Stimulated activated CD8-positive, alpha-beta memory T cell treated with anti-CD3 and anti-CD28 coated beads, Interleukin-4, amount 100 ng/mL, for 48 hours (primary cell): ENCODE data around the gene PRIM2.
"Not testable (repeated sequence)": the region's sequence is repeated elsewhere in the genome, so short reads cannot be mapped to it uniquely, and the experiment has no call there.

Experiments
- DNase-seq: peaks from one replicate; pipeline ENCODE4 v3.0.0-alpha.2; 2020

The PRIM2 gene

DNA sequence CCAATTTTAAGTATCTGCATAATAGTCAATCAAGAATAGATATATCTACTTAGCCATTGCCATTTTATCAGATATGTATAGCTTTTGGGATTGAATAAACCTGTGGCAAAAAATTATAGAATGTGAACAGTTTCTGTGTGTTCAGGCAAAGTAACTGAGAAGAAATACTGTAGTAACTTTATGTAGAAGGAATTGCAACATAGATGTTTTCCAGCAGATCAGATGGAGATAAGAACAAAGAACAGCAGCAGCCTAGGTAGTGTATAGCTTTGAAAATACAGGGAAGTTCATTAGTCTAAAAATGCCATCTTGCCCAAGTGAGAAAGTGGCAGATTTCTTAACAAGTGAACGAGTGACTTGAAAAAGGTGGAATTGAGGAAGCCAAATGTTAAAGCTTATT, 197.7 kb downstream of the PRIM2 start:
- not testable (repeated sequence) for DNase-seq

DNA sequence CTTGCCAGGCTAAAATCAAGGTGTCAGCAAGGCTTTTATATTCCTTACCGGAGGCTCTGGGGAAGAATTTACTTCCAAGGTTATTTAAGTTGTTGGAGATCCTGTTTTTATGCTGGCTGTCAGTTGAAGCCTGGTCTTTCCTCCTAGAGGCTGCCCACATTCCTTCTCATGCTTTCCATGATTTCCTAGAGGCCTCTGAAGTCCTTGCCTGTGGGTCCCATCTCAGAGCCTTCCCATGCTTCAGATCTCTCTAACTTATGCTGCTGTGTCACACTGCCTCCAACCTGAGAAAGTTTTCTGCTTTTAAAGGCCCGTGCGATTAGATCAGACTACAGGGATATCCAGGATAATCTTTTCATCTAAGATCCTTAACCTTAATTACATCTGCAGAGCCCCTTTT, 198.4 kb downstream of the PRIM2 start:
- not testable (repeated sequence) for DNase-seq

- not testable (repeated sequence) for DNase-seq
These were observed 199.3 kb downstream of the PRIM2 start for GRCh38 chr6:57516776-57517175.

DNA sequence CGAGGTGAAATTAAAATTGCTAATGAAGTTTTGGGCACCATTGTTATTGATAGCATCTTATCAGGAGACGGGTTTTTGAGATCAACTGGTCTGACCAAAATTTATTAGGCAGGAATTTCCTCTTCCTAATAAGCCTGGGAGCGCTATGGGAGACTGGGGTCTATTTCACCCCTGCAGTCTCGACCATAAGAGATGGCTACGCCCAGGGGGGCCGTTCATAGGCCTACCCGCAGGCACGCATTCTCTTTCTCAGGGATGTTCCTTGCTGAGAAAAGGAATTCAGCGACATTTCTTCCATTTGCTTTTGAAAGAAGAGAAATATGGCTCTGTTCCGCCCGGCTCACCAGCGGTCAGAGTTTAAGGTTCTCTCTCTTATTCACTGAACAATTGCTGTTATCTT, 201.8 kb downstream of the PRIM2 start:
- not testable (repeated sequence) for DNase-seq

GRCh38 chr6:57521085-57521484, 203.7 kb downstream of the PRIM2 start:
- DNase-seq = not testable (repeated sequence)

DNA sequence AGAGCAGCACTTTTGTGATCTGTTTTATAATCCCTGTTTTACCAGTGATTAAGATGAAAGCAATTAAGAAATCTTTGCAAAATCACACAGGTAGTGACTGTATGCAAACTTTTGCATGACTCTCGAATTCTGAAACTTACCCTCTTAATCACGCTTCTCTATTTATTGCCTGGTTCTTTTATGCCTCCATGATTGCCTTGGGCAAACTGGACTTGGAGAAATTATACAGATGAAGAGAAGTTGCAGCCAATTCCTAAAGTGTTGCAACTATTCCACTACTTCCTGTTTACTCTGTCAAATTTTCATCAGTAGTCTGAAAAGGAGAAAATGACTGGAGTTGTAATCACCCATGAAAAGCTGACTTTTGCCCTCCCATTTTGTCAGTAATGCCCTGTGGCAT, 205.8 kb downstream of the PRIM2 start:
- not testable (repeated sequence) for DNase-seq

DNA sequence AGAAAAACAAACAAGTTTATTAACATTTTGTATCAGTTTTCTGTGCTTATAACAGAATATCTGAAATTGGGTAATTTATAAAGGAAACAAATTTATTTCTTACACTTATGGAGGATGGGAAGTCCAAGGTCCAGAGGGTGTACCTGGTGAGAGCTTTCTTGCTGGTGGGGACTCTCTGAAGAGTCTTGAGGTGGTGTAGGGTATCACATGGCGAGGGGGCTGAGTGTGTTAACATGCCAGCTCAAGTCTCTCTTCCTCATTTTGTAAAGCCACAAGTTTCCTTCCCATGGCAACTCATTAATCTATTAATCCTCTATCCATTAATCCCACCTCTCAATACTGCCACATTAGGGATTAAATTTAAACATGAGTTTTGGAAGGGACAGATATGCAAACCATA, 212.3 kb downstream of the PRIM2 start:
- not testable (repeated sequence) for DNase-seq

GRCh38 chr6:57532660-57533059, 215.2 kb downstream of the PRIM2 start:
- not testable (repeated sequence) for DNase-seq

GRCh38 chr6:57535121-57535520, 217.7 kb downstream of the PRIM2 start:
- DNase-seq = not testable (repeated sequence)

DNA sequence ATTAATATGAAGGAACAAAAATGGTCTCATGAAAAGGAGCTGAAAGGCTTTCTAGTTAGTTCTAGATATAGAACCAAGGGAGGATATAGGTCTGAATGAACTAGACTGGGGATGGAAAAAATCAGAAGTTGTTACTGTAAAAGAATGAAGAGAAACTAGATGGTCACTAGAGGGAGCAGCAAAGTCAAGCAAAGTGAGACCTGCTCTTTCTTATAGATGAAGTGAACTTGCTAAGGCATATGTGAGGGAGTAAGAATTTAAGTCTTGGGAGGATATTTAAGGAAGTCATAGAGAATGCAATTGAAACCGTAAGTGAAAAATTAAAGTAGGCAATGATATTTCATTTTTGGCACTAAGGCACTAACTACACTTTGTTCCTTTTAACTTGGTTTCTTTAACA, 218.6 kb downstream of the PRIM2 start:
- not testable (repeated sequence) for DNase-seq

DNA sequence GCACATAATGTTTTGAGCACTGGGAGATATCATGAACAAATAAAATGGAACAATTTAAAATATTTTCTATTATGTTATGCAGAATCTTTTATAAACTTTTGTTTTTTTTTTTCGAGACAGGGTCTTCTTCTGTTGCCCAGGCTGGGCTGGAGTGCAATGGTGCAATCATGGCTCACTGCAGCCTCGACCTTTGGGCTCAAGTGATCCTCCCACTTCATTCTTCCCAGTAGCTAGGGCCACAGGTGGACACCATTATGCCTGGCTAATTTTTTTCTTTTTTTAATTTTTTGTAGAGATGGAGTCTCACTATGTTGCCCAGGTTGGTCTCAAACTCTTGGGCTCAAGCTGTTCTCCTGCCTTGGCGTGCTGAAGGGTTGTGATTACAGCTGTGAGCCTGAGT, 220.5 kb downstream of the PRIM2 start:
- not testable (repeated sequence) for DNase-seq

DNA sequence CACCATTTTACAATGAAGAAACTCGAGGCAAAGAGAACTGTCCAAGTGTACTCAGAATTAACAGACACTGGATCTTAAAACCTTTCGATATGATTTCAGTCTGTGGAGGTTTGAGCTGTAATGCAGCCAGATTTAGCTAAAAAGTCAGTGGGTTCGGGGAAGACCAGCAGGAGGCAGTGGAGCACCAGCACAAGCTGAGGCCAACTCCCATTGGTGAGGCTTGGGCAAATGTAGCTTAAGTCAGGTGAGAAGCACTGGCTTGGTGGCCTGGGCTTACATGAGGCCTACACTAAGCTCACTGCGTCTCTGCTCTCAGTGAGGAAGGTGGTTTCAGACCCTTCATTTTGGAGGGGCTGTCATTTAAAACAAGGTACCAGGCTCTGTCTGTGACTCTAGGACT, 234.5 kb downstream of the PRIM2 start:
- not testable (repeated sequence) for DNase-seq

DNA sequence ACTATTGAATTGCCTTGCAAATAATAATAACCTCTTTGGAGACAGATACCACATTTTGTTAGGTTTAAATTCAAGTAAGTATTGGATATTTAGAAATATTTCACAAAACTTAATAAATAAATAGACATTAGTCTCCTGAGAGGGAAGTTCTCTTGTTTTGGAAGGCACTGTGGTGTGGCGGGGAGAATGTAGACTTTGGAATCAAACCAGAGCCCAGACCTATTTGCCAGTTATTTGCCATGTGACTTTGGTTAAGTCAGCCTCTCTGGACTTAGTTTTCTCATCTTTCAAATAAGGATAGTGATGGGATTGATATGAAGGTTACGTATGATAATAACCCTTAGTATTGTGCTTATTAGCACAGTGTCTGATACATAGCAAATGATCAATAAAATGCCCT, 240.4 kb downstream of the PRIM2 start:
- DNase-seq = not testable (repeated sequence)

DNA sequence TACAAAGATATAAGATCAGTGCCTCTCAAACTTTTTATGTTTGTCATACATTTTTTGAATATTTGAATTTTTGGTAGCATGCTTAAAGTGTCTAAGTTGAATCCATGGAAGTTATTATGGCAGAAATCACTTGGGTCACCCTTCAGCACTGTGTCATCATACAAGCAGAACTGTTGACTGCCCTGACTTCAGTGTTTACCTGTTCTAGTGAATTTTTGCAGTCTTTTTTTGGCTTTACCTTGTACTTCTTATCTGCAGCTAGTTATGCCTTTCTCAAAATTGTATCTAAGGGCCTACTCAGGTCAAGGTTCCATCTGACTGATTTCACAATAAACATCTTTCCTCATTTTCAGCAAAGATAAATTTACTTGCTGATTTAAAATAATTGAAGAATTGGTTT, 241.7 kb downstream of the PRIM2 start:
- not testable (repeated sequence) for DNase-seq

DNA sequence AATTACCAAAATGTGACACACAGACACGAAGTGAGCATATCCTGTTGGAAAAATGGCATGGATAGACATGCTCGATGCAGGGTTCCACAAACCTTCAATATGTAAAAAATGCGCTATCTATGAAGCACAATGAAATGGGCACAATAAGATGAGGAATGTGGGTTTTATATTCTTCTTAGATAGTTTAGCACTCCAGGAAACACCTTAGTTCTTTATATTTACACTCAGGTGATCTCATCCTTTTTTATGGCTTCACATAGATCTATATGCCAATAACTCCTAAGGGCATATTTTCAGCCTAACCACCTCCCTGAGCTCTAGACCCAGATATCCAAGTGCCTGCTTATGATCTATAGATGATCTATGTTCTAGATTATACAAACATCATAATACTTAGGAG, 244.8 kb downstream of the PRIM2 start:
- not testable (repeated sequence) for DNase-seq

DNA sequence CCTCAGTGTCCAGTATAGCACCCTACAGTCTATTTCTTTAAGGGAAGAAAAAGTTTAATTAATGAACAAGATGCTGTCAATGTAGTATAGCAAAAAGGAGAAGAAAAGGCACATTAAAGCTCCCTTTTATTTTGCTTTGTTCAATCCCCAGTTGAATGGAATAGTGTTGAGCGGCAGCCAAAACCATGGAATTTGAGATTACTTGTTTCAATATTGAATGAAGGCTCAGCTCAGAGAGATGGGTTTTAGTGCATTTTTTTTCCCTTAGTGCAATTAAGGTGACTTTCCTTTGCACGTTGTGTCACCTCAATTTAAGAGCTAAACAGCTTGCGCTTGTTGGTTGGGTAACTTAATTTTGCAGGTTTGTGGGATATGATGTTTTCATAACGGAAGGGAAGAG, 254.7 kb downstream of the PRIM2 start:
- not testable (repeated sequence) for DNase-seq

- not testable (repeated sequence) for DNase-seq
These were observed 255.4 kb downstream of the PRIM2 start for GRCh38 chr6:57572844-57573243.

DNA sequence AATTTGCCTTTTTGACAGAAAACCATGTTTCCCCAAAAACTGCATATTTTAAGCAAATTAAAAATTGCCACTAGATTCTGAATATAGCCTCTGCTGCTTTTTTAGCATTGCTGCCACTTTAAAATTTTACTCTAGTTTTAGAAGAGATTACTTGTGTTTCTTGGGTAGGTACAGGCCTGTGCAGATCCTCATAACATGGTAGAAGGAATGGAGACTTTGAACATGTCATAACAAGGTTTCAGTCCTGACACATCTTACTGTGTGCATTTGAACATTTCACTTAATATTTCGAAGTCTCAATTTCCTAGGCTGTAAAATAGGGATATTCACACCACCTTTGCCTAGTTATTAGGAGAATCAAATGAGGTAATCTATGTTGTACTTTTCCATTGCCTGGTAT, 259.6 kb downstream of the PRIM2 start:
- not testable (repeated sequence) for DNase-seq

GRCh38 chr6:57579489-57579888, 262.1 kb downstream of the PRIM2 start:
- not testable (repeated sequence) for DNase-seq

- not testable (repeated sequence) for DNase-seq
These were observed 264.2 kb downstream of the PRIM2 start for GRCh38 chr6:57581586-57581985.

GRCh38 chr6:57601105-57601504, 283.7 kb downstream of the PRIM2 start:
- DNase-seq = not testable (repeated sequence)

- not testable (repeated sequence) for DNase-seq
These were observed 287.9 kb downstream of the PRIM2 start for GRCh38 chr6:57605303-57605702.

GRCh38 chr6:57606331-57606730, 288.9 kb downstream of the PRIM2 start:
- DNase-seq = not testable (repeated sequence)

GRCh38 chr6:57610612-57611011, 293.2 kb downstream of the PRIM2 start:
- not testable (repeated sequence) for DNase-seq

DNA sequence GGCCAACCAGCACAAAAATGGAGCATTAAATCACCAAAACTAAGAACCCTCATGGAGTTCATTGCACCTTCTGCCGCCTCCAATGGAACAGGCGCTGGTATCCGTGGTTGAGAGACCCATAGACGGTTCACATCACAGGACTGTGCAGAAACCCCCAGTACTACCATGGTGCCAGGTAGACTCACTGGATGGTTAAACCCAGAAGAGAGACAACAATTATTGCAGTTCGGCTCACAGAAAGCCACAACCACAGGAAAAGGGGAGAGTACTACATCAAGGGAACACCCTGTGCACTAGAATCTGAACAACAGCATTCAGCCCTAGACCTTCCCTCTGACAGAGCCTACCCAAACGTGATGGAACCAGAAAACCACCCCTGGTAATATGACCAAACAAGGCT, 301.5 kb downstream of the PRIM2 start:
- DNase-seq = not testable (repeated sequence)

GRCh38 chr6:57631773-57632172, 314.3 kb downstream of the PRIM2 start:
- DNase-seq = not testable (repeated sequence)
